GM19240 (cell line): ENCODE results near the gene WDR37.
"Not testable (repeated sequence)": the region's sequence is repeated elsewhere in the genome, so short reads cannot be mapped to it uniquely, and the experiment has no call there.

Source experiments
- DNase-seq: peaks from one replicate; pipeline ENCODE4 v3.0.0; 2011; ENCODE audit warnings: low spot score; ENCODE audit not compliant: insufficient read length

WDR37 gene, protein sequence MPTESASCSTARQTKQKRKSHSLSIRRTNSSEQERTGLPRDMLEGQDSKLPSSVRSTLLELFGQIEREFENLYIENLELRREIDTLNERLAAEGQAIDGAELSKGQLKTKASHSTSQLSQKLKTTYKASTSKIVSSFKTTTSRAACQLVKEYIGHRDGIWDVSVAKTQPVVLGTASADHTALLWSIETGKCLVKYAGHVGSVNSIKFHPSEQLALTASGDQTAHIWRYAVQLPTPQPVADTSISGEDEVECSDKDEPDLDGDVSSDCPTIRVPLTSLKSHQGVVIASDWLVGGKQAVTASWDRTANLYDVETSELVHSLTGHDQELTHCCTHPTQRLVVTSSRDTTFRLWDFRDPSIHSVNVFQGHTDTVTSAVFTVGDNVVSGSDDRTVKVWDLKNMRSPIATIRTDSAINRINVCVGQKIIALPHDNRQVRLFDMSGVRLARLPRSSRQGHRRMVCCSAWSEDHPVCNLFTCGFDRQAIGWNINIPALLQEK

DNA sequence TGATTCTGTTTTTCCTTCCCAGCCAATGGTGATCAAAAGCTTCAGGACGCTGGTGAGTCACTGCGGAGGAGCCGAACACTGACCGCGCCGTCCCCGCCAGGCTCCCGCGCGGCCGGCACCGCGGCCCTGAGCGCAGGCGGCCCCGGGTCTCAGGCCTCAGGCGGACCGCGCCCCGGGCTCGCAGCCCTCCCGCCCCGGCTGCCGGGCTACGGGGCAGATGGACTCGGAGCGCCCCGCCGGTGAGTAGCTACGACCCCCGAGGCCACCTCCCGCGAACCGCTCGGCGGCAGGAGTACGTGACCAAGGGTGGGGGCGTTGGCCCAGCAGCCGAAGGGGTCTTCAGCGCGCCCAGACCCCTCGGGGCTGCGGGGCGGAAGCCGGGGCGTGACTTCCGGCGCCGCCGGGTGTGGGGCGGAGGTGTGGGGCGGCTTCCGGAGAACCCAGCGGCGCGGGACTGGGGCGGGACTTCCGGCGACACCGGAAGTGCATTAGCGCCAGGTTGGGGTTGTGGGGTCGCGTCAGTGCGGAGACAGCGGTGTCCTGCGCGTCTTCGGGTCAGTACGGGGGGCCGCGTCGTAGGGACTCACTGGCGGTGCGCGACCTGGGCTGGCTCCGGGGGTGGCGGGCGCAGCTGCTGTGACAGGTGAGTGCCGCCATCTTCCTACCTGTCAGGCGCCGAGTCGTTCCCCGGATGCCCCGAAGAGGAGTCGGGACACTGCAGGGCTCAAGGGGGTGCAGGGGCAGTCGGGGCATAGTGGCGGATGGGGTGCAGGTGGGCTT lies at the start of gene WDR37:
TSS of gene WDR37 (plus strand) at position 60 of the 780 bp plus-strand sequence. CDS start 15,771 bp downstream, outside the sequence.
- DNase-seq, result peak; percentile 71

DNA sequence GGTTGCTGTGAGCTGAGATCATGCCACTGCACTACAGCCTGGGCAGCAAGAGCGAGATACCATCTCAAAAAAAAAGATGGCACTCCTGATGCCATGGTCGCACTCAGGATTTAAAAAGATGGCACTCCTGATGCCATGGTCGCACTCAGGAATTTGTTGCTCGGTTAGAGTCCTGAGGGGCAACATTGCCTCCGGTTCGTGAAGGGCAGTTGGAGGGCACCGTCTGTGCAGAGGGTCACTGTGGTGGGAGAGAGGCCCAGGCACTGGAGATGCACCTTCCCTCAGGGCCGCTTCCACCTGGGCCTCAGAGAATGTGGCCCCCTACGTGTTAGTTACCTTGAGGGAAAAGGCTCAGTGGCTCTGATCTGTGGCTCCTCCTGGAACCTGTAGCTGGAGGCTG lies 49.6 kb upstream of the WDR37 start:
- DNase-seq, result no peak

DNA sequence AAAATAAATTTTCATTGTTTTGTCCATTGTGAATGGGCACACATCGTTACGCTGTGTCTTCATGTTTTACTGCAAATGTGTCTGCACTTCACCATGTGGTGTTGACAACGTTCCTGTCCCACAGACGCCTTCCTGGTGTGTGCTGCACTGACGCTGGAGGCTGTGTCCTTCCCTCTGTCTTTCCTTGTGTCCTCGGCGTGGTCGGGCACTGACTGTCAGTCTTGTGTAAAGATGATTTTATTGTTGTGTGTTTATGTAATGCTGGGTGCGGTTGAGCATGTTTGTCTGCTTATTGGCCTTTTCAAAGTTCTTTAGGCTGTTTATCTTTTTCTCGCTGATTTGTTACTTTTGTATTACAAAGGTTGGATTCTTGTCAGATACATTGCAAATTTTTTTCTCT lies 48.6 kb upstream of the WDR37 start:
- DNase-seq, result no peak

DNA sequence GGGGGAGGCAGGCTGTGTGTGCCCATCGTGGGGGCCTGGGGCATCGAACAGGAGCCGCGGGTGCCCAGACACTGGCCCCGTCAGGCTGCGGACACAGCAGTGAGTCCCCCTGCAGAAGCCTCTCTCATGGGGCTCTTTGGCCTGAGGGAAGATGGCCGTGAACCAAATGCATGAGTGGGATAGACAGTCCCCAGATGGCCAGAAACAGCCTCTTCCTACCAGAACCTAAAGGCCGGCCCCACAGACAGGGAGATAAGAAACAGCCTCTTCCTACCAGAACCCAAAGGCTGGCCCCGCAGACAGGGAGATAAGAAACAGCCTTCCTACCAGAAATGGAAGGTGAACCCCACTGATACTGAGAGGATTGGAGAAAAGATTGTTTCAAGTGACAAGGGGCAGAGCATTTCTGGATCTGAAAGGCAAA lies 47.1 kb upstream of the WDR37 start:
- DNase-seq, result no peak

DNA sequence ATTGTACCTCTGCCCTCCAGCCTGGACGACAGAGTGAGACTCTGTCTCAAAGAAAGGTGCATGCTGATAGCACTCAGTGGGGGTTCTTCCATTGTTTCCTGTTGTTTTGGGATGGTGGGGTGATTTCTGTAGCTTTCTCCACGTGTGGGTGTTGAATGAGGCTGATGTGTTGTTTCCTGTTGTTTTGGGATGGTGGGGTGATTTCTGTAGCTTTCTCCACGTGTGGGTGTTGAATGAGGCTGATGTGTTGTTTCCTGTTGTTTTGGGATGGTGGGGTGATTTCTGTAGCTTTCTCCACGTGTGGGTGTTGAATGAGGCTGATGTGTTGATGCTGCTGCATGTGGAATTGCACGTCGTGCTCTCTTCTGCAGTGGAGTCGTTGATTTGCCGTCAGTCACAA lies 46.2 kb upstream of the WDR37 start:
- not testable (repeated sequence) for DNase-seq

DNA sequence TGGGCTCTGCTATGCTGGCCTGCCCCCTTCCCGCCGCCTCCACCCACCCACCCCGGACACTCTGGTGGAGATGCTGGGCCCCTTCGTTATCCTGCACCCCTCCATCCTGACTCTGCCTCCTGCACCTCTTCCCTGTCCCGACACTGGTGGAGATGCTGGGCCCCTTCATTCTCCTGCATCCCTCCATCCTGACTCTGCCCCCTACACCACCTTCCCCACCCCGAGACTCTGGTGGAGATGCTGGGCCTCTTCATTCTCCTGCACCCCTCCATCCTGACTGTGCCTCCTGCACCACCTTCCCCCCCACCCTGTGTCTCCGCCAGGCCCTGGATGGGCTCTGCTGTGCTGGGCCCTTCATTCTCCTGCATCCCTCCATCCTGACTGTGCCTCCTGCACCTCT lies 45.5 kb upstream of the WDR37 start:
- no peak for DNase-seq

DNA sequence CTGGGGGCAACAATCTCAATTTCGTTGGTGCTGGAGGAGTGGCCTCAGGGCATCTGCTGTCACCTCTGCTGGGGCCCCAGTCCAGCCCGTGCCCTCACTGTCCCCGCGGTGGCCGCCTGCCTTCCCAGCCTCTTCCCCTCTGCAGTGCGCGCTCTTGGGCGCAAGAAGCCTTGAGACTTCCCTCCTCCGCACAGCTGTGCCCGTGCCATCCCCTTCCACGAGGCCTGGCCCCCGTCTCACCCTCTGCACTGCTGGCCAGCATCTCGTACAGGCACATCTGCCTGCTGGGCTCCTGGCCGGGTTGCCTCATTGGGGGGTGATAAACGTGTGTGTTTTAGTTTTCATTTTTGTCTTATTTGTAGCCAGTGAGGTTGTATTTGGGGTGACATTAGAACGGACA lies 44.5 kb upstream of the WDR37 start:
- no peak for DNase-seq

DNA sequence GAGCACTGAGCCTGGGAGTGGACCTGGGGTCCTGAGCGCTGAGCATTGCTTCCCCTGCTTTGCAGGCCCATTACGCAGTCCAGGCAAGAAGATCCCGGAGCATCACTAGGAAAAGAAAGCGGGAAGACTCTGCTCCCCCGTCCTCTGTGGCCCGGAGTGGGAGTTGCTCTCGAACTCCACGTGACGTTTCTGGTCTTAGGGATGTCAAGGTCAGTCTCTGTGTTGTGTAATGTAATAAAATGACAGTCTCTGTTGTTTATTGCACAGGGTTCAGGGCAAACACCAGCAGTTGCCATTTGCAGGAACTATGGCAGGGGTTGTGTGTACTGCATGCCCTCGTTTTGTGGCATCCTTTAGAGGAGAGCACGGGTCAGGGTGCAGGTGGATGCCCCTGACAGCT lies 40.5 kb upstream of the WDR37 start:
- DNase-seq, result no peak

DNA sequence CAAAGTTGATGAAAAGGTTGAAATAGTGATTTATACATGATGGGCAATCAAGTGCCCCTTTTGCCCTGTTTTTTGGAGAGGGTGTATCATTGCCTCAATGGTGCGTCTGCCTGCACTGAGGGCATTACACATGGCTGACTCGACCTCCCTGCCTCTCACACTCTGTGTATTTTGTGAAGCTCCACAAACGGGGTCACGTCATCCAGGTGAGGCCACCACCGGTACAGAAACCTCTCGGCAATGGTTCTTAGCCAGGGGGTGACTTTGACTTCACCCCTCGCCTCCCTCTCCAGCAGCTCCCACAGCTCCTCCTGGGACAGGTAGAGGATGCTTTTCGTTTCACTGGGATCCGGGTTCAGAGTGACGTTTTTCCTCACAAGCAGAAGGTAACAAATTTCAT lies 36.8 kb upstream of the WDR37 start:
- no peak for DNase-seq

DNA sequence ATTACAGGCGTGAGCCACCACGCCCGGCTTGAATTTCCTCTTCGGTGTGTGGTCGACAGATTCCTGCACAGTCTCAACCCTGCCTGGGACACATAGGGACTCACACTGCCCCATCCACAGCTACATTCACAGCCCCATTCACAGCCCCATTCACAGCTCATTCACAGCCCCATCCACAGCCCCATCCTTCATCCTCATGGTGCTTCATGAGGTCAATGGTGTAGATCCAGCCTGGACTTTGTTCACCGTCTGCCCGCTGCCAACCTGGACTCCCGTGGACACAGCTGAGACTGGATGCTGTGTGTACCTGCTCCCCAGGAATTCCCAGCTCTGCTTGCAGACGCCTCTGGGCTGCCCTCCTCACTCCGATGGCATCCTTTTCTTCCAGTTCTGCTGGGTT lies 35.7 kb upstream of the WDR37 start:
- DNase-seq, result no peak

DNA sequence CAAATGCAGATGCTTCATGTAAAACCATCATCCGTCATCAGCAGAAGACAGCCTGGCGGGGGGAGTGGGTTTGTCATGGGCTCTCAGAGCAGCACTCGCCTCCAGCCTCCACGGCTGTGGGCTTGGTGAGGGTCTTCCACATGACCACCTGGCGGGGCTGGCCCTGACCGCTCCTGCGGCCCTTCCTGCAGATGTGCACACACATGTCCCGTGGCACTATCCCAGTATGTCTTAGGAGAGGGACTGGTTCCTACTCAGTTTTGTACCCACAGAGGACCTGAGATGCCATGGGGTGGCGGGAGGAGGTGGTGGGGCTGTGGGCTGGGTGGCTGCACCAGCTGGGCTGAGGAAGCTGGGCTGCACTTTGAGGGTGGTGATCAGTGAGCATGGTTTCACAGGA lies 35.2 kb upstream of the WDR37 start:
- no peak for DNase-seq

DNA sequence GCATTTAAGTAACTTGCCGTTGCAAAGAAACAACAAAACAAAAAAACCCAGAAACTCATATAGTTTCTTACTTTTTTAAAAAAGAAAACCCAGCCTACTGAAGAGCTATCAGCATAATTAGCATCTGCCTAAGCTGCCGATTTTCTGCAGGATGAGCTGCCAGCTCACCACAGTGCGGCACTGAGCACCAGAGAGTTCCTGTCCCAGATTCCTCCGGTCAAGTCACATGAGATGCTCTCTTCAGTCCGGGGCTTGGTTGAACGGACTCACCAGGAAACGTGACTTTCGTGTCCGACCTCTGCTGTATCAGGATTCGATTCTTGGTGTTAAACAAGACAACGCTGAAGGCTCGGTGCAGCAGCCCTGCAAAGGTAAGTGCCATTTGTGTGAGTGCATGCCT lies 33.8 kb upstream of the WDR37 start:
- no peak for DNase-seq

DNA sequence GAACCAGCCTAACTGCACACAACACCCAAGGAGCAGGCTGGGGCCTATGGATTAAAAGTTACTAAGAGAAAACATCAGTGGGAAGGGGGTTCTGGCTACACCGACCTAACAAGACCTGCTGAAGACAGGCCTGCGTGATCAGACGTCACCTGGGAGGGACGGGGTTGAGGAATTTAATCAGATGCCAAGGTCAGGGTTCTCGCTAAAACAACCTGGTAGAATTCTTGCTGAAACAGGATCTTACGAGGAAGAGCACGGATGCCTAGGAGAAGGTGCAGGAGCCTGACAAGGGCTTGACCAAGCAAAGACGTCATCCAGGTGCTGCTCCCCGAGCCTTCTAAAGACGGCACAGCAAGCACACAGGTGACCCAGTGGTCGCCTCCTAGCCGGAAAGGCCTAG lies 32.1 kb upstream of the WDR37 start:
- DNase-seq, result no peak

DNA sequence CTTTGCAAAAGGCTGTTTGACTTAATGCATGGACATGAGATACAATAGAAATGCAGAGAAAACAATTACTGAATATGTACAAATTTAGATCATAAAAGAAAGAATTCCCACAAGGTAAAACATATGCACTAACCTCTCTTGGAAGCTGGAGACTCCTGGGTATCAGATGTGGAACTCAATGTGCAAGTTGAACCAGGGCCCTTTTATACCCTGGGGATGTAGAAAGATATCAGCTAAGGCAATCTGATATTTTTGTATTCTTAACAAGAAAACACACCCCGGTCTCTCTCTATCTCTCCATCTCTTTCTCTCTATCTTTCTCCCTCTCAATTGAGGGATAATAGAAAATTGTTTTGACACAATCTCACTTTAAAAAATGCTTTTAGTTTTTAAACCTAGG lies 30.5 kb upstream of the WDR37 start, which contains the start of gene IDI2:
TSS of gene IDI2 (minus strand) at position 177 of the 400 bp plus-strand sequence. CDS start 1,136 bp downstream, outside the sequence.
- DNase-seq, result no peak

DNA sequence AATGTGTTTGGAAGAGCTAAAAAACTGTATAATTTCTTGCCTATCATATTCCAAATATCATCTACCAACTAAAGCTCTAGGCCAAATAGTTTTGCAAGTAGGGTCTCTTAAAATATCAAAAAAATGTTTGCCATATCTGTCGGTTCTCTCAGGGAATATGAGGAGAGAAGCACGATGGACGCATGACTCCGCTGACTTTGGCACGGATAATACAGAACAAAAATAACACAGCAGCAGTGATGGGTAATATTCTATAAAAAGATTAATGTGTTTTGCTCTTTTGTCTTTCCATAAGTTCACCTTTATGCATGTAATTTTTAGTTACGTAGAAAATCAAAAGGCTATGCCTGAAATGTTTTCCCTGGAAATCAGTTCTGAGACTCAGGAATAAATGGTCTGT lies 29.6 kb upstream of the WDR37 start:
- no peak for DNase-seq

DNA sequence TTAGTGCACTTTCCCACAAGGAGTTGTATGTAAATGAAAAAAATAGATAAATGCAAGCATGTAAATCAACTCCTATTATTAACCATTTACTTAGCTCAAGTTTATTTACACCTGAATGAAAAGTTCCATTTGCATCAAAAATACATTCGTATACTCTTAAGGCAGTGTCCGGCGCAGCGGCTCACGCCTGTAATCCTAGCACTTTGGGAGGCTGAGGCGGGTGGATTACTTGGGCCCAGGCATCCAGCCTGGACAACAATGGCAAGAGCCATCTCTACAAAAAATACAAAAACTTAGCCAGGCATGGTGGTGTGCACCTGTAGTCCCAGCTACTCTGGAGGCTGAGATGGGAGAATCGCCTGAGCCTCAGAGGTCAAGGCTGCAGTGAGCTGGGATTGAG lies 26.3 kb upstream of the WDR37 start:
- no peak for DNase-seq

DNA sequence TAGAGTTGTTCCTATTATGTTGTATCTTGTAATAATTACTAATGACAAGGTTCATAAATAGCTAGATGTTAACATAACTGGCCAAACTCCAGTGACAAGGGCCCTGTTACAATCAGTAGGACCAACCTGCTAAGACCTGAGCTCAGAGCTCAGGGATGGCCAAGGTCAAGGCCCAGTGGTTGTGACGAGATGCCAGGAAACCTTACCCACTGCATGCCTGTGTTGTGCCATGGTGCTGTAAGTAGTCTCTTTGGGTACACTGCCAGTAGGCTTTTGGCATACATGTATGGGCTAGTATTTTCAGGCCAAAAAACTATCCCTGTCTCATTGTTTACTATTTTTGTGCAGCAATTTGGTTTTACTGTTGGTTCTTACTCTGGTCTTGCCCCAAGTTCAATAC lies 22.6 kb upstream of the WDR37 start:
- DNase-seq, result no peak

DNA sequence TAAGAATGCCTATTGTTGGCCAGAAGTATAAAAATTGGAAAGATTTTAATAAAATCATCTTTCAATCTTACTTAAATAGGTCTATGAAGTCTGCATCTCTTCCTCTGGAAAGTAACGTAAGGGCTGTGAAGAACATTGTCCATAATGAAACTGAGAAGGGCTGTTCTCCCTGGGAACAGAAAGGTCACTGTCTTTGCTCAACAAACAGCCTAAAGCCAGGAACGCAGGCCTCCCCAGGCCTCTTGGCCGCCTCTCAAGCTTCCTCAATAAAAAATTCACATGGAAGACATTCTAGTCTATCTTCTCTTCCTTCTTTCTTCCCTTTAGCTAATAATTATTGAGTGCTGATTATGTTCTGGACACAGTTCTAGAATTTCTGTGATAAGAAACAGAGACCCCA lies 21.4 kb upstream of the WDR37 start:
- no peak for DNase-seq

DNA sequence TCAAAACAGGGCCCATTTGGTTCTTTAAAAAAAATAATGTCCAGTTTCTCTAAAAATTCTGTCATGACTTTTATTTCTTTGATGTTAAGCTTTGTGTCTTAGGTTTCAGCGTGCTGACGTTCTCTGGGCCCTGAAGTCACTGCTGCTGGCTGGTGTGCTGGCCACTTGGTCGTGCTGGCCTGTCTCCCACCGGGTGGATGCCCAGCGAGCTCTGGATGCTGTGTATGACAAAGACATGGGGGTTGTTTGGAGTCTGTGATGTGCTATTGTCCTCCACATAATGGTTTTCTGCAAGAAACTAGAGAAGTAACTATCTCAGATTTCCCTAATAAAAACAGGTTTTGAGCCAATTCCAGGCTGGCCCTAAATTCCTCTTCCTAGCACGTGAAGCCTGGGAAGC lies 21.0 kb upstream of the WDR37 start:
- DNase-seq, result no peak

DNA sequence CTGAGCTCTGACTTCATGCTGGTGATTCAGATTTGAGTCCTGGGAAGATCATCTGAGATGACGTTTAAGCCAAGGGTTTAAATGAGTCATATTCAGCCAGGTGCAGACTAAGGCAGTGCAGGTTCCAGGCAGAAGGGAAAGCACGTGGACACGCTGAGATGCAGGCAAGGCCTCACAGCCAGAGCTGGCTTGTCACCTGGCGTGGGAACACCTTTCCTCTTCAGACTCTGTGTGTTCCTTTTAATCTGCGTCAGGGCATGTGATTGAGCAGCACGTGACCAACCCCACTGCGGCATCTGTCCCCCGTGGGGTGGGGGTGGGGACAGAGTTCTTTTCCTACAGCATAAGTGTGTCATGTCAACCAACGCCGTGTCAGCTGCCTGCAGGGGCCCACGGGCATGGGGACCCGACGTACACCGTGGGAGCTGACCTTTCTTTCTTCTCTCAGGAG lies 19.8 kb upstream of the WDR37 start:
- DNase-seq, result no peak

DNA sequence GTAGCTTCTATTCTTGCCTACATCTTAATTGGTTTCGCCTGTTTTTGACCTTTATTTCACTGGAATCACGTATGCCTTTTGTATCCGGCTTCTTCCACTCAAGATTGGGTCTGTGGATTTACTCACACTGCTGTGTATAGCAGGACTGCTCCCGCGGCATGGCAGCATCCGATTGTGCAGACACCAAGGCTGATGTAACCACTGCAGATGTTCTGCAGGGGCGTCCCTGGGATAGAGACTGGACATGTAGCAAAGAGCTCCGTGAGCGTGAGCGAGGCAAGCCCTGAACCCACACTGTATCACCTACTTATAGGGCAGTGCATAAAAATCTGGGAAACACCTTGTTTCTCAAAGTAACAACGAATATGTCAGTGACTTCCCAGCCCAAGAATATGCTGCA lies 19.1 kb upstream of the WDR37 start:
- no peak for DNase-seq

DNA sequence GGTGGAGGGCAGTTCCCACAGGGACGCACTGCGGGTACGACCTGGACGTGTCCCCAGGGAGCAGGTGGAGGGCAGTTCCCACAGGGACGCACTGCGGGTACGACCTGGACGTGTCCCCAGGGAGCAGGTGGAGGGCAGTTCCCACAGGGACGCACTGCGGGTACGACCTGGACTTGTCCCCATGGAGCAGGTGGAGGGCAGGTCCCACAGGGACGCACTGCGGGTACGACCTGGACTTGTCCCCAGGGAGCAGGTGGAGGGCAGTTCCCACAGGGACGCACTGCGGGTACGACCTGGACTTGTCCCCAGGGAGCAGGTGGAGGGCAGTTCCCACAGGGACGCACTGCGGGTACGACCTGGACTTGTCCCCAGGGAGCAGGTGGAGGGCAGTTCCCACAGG lies 17.4 kb upstream of the WDR37 start:
- not testable (repeated sequence) for DNase-seq
